ENCODE results near the gene KASH5.
A peak's percentile ranks its signal among the peaks of the same experiment; 100 is the strongest.

KASH5 gene

DNA sequence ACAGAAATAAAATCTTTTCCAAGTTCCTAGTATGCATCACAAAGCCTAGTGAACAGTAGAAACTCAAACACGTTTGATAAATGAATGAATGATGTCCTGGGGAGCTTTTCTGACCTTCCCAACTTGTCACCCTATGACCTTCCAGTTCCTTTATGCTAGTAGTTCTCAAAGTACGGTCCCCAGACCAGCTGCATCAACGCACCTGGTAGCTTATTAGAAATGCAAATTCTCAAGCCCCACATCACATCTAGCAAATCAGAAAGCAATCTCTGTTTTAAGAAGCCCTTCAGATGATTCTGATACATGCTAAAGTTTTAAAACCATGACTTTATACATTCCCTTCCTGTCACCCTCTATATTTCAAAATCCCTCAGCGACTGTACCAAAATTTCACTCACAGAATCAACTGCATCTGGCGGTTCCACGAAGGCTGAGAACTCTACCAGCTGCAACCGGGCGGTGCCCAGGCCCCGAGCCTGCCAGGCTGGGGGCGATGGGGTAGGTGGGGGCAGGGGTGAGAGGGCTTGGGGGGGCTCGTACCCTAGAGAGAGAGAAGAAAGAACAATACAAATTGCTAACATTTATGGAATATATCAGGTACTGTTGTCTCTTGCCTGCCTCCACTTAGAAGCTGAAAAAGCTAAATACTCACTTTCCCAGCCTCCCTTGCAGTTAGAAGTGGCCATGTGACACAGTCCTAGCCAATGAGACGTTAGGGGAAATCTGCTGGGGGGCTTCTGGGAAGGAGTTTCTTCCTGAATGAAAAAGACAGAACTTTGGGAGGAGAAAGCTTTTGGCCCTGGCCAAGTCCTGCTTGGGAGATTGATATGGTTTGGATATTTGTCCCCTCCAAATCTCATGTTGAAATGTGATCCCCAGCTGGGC, 39.5 kb upstream of the KASH5 start:
- Histone ChIP-seq H4K20me1 (ENCODE audit: insufficient read depth, low read length) (no peaks in the 10 kb centered on the region), H3K9me3 (ENCODE audit: insufficient read depth, low read length) (peaks cover 6% of the 10 kb centered on the region; the same call in 1 of the 2 replicates), H3K27me3 (ENCODE audit: low read depth, low read length) (no peaks in the 10 kb centered on the region), H3K9ac (ENCODE audit: low read length) (peak overlapping the region; percentile 33; the same call in 1 of the 2 replicates), H3K4me1 (ENCODE audit: low read length) (peaks cover 22% of the 10 kb centered on the region), H3K27ac (ENCODE audit: low read length) (peak overlapping the region; percentile 83), H3K79me2 (ENCODE audit: low read length) (no peaks in the 10 kb centered on the region), H3K4me3 (ENCODE audit: low read length) (peak overlapping the region; percentile 55), H3K36me3 (replicated peaks; ENCODE audit: low read depth, low read length) (peaks cover 8% of the 10 kb centered on the region), H2AFZ (ENCODE audit: low read depth, low read length) (peak overlapping the region; percentile 13; the same call in 1 of the 2 replicates), H3K4me2 (ENCODE audit: low read length) (peak overlapping the region; percentile 59)
- TF ChIP-seq, protein P1, sequence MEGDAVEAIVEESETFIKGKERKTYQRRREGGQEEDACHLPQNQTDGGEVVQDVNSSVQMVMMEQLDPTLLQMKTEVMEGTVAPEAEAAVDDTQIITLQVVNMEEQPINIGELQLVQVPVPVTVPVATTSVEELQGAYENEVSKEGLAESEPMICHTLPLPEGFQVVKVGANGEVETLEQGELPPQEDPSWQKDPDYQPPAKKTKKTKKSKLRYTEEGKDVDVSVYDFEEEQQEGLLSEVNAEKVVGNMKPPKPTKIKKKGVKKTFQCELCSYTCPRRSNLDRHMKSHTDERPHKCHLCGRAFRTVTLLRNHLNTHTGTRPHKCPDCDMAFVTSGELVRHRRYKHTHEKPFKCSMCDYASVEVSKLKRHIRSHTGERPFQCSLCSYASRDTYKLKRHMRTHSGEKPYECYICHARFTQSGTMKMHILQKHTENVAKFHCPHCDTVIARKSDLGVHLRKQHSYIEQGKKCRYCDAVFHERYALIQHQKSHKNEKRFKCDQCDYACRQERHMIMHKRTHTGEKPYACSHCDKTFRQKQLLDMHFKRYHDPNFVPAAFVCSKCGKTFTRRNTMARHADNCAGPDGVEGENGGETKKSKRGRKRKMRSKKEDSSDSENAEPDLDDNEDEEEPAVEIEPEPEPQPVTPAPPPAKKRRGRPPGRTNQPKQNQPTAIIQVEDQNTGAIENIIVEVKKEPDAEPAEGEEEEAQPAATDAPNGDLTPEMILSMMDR (IDR thresholded peaks at IDR 0.05; ENCODE audit: low read depth, low read length) = no peak
- TF ChIP-seq EZH2phosphoT487 (IDR thresholded peaks at IDR 0.05; ENCODE audit: low read depth) = no peak

DNA sequence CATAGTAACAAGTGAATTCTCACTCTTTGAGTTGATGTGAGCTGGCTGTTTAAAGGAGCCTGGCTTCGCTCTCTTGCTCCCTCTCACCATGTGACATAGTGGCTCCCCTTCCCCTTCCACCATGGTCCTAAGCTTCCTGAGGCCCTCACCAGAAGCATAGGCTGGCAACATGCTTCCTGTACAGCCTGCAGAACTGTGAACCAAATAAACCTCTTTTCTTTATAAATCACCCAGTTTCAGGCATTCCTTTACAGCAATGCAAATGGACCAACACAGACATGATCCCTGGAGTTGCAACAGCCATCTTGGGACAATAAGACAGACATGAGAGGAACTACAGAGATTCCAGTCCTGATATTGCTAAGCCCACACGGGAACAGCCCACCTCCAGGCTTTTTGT, 38.5 kb upstream of the KASH5 start:
- Histone ChIP-seq H3K36me3 (replicated peaks; ENCODE audit: low read depth, low read length) (peaks cover 8% of the 10 kb centered on the region), H3K27ac (ENCODE audit: low read length) (no peak overlapping the region), H3K79me2 (ENCODE audit: low read length) (no peaks in the 10 kb centered on the region), H4K20me1 (ENCODE audit: insufficient read depth, low read length) (no peaks in the 10 kb centered on the region), H3K4me3 (ENCODE audit: low read length) (no peak overlapping the region), H3K9me3 (ENCODE audit: insufficient read depth, low read length) (peaks cover 6% of the 10 kb centered on the region; the same call in 1 of the 2 replicates), H3K4me2 (ENCODE audit: low read length) (no peak overlapping the region), H3K4me1 (ENCODE audit: low read length) (peaks cover 27% of the 10 kb centered on the region), H3K9ac (ENCODE audit: low read length) (no peak overlapping the region), H3K27me3 (ENCODE audit: low read depth, low read length) (no peaks in the 10 kb centered on the region), H2AFZ (ENCODE audit: low read depth, low read length) (no peak overlapping the region)
- TF ChIP-seq, protein P1 (IDR thresholded peaks at IDR 0.05; ENCODE audit: low read depth, low read length) = no peak
- no peak for TF ChIP-seq EZH2phosphoT487 (IDR thresholded peaks at IDR 0.05; ENCODE audit: low read depth)

DNA sequence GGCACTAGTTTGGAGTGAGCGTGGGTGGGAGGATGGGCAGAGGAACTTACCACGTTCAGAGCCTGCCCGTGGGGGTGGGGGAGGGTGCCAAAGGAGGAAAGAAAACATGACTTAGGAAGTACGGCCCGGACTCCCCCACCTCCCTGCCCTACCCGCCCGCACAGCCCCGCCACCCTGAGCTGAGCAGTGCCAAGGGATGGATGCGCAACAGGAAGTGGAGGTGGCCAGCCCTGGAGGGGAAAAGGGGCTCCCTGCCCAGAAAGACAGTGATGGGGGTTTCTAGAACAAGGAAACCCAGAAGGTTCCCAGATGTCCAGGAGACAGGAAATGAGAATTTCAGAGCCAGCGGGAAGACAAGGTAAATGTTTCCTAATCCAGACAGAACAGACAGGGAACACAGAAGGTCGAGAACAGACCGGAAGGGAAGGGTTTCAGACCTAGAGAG, 32.1 kb upstream of the KASH5 start:
- Histone ChIP-seq H3K27ac (ENCODE audit: low read length) (no peak overlapping the region), H3K36me3 (replicated peaks; ENCODE audit: low read depth, low read length) (no peaks in the 10 kb centered on the region), H3K4me2 (ENCODE audit: low read length) (peak overlapping the region; percentile 54), H4K20me1 (ENCODE audit: insufficient read depth, low read length) (no peaks in the 10 kb centered on the region), H3K4me3 (ENCODE audit: low read length) (peak overlapping the region; percentile 42), H2AFZ (ENCODE audit: low read depth, low read length) (peak overlapping the region; percentile 48; the same call in 1 of the 2 replicates), H3K4me1 (ENCODE audit: low read length) (peaks cover 56% of the 10 kb centered on the region), H3K9ac (ENCODE audit: low read length) (peak overlapping the region; percentile 48), H3K27me3 (ENCODE audit: low read depth, low read length) (no peaks in the 10 kb centered on the region), H3K9me3 (ENCODE audit: insufficient read depth, low read length) (no peaks in the 10 kb centered on the region), H3K79me2 (ENCODE audit: low read length) (no peaks in the 10 kb centered on the region)
- TF ChIP-seq EZH2phosphoT487 (IDR thresholded peaks at IDR 0.05; ENCODE audit: low read depth) = no peak
- TF ChIP-seq, protein P1 (IDR thresholded peaks at IDR 0.05; ENCODE audit: low read depth, low read length) = no peak

DNA sequence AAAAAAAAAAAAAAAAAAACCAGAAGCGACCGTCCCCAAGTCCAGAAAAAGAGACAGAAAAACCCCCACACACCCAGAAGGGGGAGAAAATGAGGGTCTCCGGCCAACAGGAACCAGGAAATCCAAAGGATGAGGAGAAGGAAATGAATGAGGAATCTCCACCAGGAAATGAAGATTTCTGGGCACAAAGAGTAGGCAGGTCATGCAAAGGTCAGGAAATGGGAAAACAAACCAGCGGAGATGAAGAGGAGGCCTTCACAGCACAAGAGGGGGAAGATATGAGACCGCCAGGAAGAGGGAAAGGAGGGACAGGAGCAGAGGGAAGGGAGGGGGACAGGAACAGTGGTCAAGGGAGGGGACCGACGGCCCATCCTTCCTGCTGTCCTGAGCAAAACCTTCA, 31.7 kb upstream of the KASH5 start:
- Histone ChIP-seq H3K4me2 (ENCODE audit: low read length) (peak overlapping the region; percentile 54), H4K20me1 (ENCODE audit: insufficient read depth, low read length) (no peaks in the 10 kb centered on the region), H3K27me3 (ENCODE audit: low read depth, low read length) (no peaks in the 10 kb centered on the region), H3K36me3 (replicated peaks; ENCODE audit: low read depth, low read length) (no peaks in the 10 kb centered on the region), H3K79me2 (ENCODE audit: low read length) (no peaks in the 10 kb centered on the region), H2AFZ (ENCODE audit: low read depth, low read length) (no peak overlapping the region), H3K9ac (ENCODE audit: low read length) (peak overlapping the region; percentile 48), H3K9me3 (ENCODE audit: insufficient read depth, low read length) (no peaks in the 10 kb centered on the region), H3K27ac (ENCODE audit: low read length) (no peak overlapping the region), H3K4me1 (ENCODE audit: low read length) (peaks cover 60% of the 10 kb centered on the region), H3K4me3 (ENCODE audit: low read length) (peak overlapping the region; percentile 42)
- TF ChIP-seq, protein P1 (IDR thresholded peaks at IDR 0.05; ENCODE audit: low read depth, low read length) = no peak
- no peak for TF ChIP-seq EZH2phosphoT487 (IDR thresholded peaks at IDR 0.05; ENCODE audit: low read depth)
